ENCODE data around the gene CCNQ.

DNA sequence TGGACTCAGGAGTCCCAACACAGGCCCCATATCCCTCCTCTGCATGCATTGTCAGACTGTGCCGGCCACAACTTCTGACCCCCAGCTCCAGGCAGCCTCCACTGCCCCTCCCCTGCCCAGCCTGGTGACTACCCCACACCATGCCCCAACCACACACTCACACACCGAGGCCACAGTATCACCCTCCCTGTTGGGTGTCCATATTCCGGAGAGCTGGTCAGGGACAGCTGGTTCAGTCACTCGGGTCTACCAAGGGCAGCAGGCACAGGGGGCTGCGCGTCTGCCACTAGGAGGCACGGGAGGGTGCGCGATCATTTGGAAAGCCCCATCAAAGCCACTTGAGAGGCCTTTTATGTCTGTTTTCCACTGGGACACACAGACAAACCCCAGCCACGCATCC is 26.3 kb downstream of the CCNQ start:
- TF ChIP-seq, protein P1, sequence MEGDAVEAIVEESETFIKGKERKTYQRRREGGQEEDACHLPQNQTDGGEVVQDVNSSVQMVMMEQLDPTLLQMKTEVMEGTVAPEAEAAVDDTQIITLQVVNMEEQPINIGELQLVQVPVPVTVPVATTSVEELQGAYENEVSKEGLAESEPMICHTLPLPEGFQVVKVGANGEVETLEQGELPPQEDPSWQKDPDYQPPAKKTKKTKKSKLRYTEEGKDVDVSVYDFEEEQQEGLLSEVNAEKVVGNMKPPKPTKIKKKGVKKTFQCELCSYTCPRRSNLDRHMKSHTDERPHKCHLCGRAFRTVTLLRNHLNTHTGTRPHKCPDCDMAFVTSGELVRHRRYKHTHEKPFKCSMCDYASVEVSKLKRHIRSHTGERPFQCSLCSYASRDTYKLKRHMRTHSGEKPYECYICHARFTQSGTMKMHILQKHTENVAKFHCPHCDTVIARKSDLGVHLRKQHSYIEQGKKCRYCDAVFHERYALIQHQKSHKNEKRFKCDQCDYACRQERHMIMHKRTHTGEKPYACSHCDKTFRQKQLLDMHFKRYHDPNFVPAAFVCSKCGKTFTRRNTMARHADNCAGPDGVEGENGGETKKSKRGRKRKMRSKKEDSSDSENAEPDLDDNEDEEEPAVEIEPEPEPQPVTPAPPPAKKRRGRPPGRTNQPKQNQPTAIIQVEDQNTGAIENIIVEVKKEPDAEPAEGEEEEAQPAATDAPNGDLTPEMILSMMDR (IDR thresholded peaks at IDR 0.05 in 2 of 3, conservative IDR thresholded peaks at IDR 0.05 in 1 of 3; ENCODE audit: borderline replicate concordance in 1 of 3, insufficient read depth in 1 of 3, low read depth in 2 of 3, low read length in 2 of 3): no peak
- TF ChIP-seq POLR2AphosphoS5 (IDR thresholded peaks at IDR 0.05; ENCODE audit: low read depth, low read length) (no peak), FOSL1 (IDR thresholded peaks at IDR 0.05; ENCODE audit: low read depth) (no peak), POLR2A (IDR thresholded peaks at IDR 0.05; ENCODE audit: borderline replicate concordance, extremely low read depth, insufficient read depth, insufficient read length) (no peak), EZH2phosphoT487 (IDR thresholded peaks at IDR 0.05; ENCODE audit: borderline replicate concordance) (no peak), SIN3A (IDR thresholded peaks at IDR 0.05; ENCODE audit: low read depth) (no peak)
